ENCODE data around the gene MAP1S.

MAP1S gene

GRCh38 chr19:17677002-17677401 lies 42.3 kb upstream of the MAP1S start:
- intact Hi-C loops (cut with DNase I; ENCODE audit: low total_unique reads) = no loop called here
- H3K9me3 ChIP-seq = no peaks in the 10 kb centered on the region
- H3K27me3 ChIP-seq = peaks cover 0 to 16% of the 10 kb centered on the region in 2 donors
- H3K27ac ChIP-seq = no peak overlapping the region
- DNase-seq = no peak
- no peaks in the 10 kb centered on the region for H3K36me3 ChIP-seq
- peaks cover 8 to 52% (median 15%) of the 10 kb centered on the region in 4 donors for H3K4me1 ChIP-seq
- no peak overlapping the region for H3K4me3 ChIP-seq
- peak in 1 of 2 experiments; percentile 7 for TF ChIP-seq CTCF (IDR thresholded peaks at IDR 0.05)

GRCh38 chr19:17678836-17679235 lies 40.4 kb upstream of the MAP1S start:
- peaks cover 0 to 16% of the 10 kb centered on the region in 2 donors for H3K27me3 ChIP-seq
- H3K4me1 ChIP-seq = peaks cover 8 to 49% (median 15%) of the 10 kb centered on the region in 4 donors
- no peak for DNase-seq
- H3K36me3 ChIP-seq = no peaks in the 10 kb centered on the region
- no peak for TF ChIP-seq CTCF (IDR thresholded peaks at IDR 0.05)
- intact Hi-C loops (cut with DNase I; ENCODE audit: low total_unique reads) = no loop called here
- no peak overlapping the region for H3K4me3 ChIP-seq
- H3K27ac ChIP-seq = peak overlapping the region in 1 of 2 donors; percentile 85
- H3K9me3 ChIP-seq = no peaks in the 10 kb centered on the region

- intact Hi-C loops (cut with DNase I; ENCODE audit: low total_unique reads) = loop anchor here (5.0 kb wide), 1 partner anchor 38 kb away; the partner anchor contains the start of gene MAP1S
- peak overlapping the region; percentile 54 to 85 for H3K27ac ChIP-seq
- peaks cover 8 to 40% (median 15%) of the 10 kb centered on the region in 4 donors for H3K4me1 ChIP-seq
- H3K9me3 ChIP-seq = no peaks in the 10 kb centered on the region
- no peak for DNase-seq
- peak overlapping the region; percentile 45 to 47 for H3K4me3 ChIP-seq
- no peaks in the 10 kb centered on the region for H3K36me3 ChIP-seq
- no peak for TF ChIP-seq CTCF (IDR thresholded peaks at IDR 0.05)
- H3K27me3 ChIP-seq = peaks cover 0 to 23% of the 10 kb centered on the region in 2 donors
Measured at GRCh38 chr19:17679526-17680229, 39.6 kb upstream of the MAP1S start.

- Histone ChIP-seq H3K27me3 (peaks cover 0 to 27% of the 10 kb centered on the region in 2 donors), H3K4me1 (peaks cover 8 to 34% (median 15%) of the 10 kb centered on the region in 4 donors), H3K36me3 (no peaks in the 10 kb centered on the region), H3K4me3 (peak overlapping the region; percentile 45 to 47), H3K27ac (peak overlapping the region; percentile 54 to 85), H3K9me3 (no peaks in the 10 kb centered on the region)
- peak; percentile 82 to 94 for DNase-seq
- intact Hi-C loops (cut with DNase I; ENCODE audit: low total_unique reads) = loop anchor here (5.0 kb wide), 1 partner anchor 37 kb away; the partner anchor contains the start of gene MAP1S
- TF ChIP-seq CTCF (IDR thresholded peaks at IDR 0.05) = no peak
Measured at GRCh38 chr19:17680230-17680722, 39.0 kb upstream of the MAP1S start.

GRCh38 chr19:17681505-17682125 lies 37.7 kb upstream of the MAP1S start:
- Histone ChIP-seq H3K27me3 (peaks cover 0 to 37% of the 10 kb centered on the region in 2 donors), H3K36me3 (no peaks in the 10 kb centered on the region), H3K4me3 (no peak overlapping the region), H3K9me3 (no peaks in the 10 kb centered on the region), H3K27ac (no peak overlapping the region), H3K4me1 (peaks cover 12 to 39% (median 24%) of the 10 kb centered on the region in 4 donors)
- TF ChIP-seq CTCF (IDR thresholded peaks at IDR 0.05) = no peak
- DNase-seq = no peak
- intact Hi-C loops (cut with DNase I; ENCODE audit: low total_unique reads) = loop anchor here (5.0 kb wide), 1 partner anchor 36 kb away; the partner anchor contains the start of gene MAP1S
